ENCODE data around the gene ZNG1F. TPM values are rescaled to one million over a fixed set of nuclear protein-coding genes. Genes with fewer than 3 reads are reported as not detected.
"Not testable (repeated sequence)": the region's sequence is repeated elsewhere in the genome, so short reads cannot be mapped to it uniquely, and the experiment has no call there.

ZNG1F gene
- total RNA-seq = 7.0 TPM

- not testable (repeated sequence) for DNase-seq
Measured at GRCh38 chr9:41189217-41189616, at the start of gene ZNG1F. ZNG1F (minus strand) TSS chr9:41189317; CDS start chr9:41189258, 59 bp downstream.

- DNase-seq = not testable (repeated sequence)
Measured at GRCh38 chr9:41237110-41237749, 48.1 kb upstream of the ZNG1F start.

GRCh38 chr9:41236486-41237109, 47.5 kb upstream of the ZNG1F start:
- not testable (repeated sequence) for DNase-seq

DNA sequence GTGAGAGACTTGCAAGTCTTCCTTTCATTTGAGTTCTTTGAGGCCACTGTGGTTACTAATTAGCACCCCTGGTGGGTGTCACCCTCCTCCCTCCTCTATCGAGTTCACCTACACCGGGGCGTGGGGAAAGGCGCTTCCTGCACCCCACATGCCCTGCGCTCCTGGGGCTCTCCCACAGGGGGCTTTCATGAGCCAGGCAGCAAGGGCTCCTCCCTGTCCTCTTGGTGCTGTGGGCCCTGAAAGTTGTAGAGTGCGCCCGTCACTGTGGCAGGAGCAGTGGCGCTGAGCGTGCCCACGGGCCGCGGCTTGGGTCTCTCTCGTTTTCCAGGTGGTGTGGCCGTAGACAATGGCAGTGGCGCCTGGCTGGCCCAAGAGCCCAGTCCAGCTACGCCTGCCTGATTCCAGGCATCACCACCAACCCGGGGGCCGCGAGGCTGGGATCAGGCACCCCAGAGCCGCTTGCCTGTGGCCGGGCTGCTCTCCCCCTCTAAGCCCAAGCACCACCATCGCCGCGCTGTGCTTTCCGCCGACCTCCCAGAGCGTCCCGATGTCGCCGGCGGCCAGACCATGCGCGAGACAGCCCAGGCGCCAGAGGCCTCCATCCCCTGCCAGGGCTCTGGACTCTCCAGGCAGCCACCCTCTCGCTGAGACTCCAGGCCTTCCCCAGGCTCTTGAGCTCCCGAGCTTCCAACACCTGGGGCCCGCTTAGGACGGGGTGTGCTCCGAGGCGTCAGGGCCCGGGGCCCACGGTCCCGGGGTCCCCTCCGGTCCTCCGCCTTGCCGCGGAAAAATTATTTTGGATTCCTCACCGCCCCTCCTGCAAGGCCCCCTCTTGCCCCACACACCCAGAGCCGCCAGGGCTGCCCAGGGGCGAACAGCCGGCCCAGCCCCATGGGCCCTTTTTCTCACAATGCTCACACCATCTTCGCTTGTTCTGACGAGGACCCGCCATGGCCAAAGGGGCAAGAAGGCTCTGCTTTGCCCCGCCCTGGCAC, 46.0 kb upstream of the ZNG1F start:
- DNase-seq = peak; percentile 2

DNA sequence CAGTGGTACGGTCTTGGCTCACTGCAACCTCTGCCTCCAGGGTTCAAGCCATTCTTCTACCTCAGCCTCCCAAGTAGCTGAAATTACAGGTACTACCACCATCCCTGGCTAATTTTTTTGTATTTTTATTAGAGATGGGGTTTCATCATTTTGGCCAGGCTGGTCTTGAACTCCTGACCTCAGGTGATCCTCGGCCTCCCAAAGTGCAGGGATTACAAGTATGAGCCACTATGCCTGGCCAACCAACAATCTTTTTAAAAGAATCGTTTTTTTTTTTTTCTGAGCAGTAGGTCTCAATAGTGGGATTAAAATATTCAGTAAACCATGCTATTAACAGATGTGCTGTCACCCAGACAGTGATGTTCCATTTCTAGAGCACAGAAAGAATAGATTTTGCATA, 45.1 kb upstream of the ZNG1F start:
- DNase-seq = not testable (repeated sequence)

DNA sequence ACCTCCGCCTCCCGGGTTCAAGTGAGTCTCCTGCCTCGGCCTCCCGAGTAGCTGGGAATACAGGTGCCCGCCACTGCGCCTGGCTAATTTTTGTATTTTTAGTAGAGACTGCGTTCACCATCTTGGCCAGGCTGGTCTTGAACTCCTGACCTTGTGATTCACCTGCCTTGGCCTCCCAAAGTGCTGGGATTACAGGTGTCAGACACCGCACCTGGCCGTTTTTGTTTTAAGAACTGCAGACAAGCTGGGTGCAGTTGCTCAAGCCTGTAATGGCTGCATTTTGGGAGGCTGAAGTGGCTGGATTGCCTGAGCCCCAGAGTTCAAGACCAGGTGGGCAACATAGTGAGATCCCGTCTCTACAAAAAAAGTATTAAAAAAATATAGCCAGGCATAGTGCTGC, 43.2 kb upstream of the ZNG1F start:
- DNase-seq = peak; percentile 1

DNA sequence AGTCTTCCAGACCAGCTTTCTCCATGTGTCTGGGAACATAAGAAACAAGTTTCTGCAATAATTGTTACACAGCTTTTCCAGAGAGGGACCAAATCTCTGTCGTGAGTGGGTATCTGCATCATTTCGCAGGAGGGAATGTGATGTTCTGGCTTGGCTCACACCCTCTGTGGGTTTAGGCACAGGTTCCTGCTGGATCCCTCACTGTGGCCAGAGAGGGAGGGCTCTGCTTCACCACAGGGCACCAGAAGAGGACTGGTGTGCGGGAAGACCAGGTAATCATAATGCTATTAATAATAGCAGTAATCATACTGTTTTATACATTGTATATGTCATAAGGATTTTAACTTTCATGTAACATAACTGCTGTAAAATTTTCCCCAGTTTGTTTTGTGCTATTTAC, 41.3 kb upstream of the ZNG1F start:
- DNase-seq = peak; percentile 3

DNA sequence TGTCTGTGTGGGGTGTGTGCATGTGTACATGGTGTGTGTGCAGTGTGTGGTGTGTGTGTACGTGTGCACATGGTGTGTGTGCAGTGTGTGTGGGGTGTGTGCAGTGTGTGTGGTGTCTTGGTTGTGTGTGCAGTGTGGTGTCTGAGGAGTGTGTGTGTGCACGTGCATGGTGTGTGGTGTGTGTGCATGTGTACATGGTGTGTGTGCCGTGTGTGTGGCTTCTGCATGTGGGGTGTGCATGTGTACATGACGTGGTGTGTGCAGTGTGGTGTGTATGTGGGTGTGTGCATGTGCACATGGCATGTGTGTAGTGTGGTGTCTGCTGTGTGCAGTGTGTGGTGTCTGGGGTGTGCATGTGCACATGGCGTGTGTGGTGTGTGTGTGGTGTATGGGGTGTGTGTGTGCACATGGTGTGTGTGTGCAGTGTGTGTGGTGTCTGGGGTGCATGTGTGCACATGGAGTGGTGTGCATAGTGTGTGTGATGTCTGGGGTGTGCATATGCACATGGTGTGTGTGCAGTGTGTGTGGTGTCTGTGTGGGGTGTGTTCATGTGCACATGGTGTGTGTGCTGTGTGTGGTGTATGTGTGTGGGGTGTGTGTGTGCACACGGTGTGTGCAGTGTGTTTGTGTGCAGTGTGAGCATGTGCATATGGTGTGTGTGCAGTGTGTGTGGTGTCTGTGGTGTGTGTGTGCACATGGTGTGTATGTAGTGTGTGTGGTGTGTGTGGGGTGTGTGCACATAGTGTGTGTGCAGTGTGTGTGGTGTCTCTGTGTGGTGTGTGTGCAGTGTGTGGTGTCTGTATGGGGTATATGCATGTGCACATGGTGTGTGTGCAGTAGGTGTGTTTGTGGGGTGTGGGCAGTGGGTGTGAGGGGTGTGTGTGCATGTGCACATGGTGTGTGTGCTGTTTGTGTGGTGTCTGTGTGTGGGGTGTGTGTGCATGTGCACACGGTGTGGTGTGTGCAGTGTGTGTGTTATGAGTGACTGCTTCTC, 40.6 kb upstream of the ZNG1F start:
- peak; percentile 5 for DNase-seq

GRCh38 chr9:41219831-41220230, 30.7 kb upstream of the ZNG1F start:
- not testable (repeated sequence) for DNase-seq

- not testable (repeated sequence) for DNase-seq
Measured at GRCh38 chr9:41188439-41188838, 678 bp downstream of the ZNG1F start.

DNA sequence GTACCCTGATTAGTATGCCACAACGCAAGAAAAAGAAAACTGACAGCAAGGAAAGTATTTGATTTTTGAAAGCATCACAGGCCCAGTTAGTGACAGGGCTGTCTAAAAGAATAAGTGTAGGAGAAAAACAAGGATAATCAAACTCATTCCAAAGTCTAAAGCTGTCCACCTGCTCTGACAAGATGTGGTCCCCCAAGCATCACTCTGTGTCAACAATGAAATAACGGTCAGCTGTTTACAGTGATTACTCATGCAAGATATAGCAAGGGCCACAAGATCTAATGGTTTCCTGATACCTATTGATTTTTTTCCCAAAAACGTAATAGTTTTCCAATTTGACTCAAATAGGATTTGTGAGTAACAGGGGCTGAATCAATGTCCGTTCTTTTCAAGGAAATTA, 14.1 kb downstream of the ZNG1F start:
- DNase-seq = not testable (repeated sequence)

- DNase-seq = not testable (repeated sequence)
Measured at GRCh38 chr9:41150116-41150515, 39.0 kb downstream of the ZNG1F start.

DNA sequence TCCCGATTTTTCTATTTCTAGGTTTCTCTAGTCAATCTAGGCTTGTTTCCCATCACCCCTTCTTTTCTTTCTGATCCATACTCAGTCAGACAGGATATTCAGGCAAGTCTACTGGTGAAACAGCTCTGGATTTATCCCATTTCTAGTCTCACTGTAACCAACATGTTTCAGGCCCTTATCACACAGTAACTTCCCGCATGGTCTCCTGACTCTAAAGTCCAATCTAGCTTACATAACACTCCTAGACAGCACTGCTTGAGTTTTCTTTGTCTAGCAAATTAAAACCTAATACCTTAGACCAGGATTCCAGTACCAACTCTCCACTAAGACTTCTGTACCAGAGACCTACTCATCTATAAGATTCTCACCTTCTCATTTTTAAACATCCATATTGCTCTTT, 47.2 kb downstream of the ZNG1F start:
- DNase-seq = not testable (repeated sequence)

DNA sequence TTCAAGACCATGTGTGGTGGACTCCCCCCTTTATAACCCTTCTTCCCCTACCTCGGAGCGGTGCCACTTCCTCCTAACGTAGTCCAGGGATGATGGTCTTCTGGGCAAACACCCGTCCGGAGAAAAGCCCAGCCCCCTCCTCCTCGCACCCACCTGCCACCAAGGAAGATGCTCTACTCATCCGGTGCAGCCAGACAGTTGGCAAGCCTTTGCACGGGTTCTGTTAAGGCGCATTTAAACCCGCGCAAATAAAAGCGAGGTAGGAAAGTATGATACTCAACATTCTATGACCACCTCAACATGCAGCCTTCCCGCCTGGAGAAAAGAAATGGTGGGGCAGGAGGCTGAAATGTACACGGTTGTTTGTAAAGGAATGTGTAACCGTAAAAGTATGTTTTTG, 60.5 kb downstream of the ZNG1F start, which contains the start of gene FOXD4L6:
FOXD4L6 (minus strand) TSS at position 101 of the 400 bp plus-strand sequence. CDS start 298 bp downstream, outside the sequence.
- DNase-seq = not testable (repeated sequence)

DNA sequence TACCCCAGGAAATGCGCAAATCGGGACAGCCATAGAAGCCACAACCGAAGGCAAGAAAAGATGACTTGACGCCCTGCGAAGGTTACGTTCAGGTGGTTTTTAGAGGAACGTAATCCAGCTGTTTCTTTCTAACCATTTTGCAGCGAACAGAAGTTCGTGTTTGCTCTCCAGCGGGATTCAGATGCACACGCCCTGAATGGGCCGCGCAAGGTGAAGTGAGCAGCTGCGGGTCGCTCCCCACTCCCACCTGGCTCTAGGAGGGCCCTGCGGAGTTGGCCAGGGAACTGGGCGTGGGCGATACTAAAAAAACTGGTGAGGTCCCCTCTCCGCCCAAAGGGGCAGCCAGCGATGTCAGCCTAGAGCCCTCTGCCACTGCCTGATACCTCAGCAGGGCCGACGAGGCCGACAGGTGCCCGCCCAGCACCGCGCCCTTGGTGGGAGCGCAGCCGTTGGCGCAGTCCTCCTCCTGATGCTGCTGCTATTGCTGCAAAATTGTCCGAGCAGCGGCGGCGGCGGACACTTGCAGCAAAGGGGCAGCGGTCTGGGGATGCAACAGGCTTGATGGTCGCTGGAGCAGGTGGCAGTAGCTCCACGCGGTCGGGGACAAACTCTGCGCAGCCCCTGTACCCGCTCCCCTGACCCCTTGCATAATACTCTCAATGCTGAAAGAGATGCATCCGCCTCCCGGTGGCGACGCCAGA, 62.2 kb downstream of the ZNG1F start:
- not testable (repeated sequence) for DNase-seq

DNA sequence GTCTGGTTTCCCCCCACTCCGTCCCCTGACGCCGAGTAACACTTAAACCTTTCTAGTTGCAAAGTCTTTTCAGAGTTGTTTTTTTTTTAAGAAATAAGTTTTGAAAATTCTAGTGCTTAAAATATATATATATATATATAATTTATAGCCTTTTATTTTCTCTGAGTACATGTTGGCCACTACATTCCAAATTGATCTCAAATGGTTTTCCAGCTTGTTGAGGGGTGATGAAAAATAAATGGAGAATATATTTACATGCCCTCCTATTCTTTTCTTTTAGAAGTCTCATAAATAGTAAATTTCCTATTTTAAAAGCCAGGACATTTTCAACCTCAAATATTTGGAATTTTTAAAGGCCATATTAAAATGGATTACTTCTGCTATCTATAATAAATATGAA, 63.2 kb downstream of the ZNG1F start:
- not testable (repeated sequence) for DNase-seq

DNA sequence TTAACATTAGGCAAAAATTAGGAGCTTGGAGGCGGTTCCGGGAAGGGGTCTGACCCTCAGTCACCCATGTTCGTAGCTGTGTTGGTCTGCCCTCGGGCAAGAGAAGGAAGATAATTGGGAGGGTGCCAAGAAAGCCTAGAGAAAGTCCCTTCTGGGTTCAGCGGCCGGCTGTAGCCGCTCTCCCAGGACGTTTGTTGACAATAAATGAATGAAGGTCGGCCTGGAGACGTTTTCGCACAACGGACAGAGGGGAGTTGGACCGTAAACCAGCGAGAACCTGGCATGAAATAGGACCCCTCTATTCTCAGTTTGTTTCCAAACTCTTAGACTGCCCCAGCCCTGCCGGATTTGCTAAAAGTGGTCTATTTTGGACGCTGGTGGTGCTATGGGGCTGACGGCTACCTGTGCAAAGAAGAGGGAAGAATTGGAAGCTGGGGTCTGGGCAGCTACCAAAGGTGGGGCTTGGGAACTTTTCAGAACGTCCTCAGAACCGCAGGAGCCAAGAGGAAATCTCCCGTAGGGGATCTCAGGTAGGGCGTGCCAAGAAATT, 63.9 kb downstream of the ZNG1F start:
- not testable (repeated sequence) for DNase-seq

DNA sequence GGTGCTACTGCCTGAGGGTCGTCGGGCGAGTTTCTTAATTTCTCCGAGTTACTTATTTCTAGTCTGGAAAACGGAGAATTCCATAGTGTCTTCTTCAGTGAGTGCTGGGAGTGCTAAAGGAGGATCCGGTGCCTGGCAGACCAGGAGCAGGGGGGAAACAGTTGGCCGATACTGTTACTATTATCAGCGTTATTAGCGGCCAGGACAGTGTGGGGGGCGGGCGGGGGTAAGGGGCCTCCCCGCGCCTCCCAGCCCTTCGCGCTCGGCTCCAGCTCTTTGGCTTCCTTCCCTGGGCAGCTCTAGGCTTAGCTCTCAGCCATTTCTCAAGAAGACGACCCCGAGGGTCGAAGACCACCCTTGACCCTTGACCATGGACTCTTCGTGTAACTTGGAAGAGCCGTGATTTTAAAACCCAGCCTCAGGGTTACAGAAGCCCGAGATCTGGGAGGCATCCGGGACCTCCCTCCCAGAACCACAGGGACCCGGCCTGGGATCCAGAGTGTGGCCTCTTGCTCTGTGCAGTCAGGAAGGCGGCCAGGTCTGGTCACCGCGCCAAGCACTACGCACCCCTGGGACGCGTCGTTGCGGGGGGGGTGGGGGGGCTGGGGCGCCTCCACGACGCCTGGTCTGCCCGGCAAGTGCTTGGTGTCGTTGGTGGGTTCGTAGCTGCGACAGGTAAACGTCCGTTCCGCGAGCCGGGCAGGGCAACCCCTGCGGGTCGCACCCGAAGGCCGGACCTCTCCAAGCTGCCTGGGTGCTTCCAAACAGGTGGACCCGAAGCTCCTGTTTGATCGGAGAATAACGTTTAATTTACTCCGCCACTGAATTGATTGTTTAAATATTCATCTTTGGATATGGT, 64.6 kb downstream of the ZNG1F start:
- DNase-seq = not testable (repeated sequence)

DNA sequence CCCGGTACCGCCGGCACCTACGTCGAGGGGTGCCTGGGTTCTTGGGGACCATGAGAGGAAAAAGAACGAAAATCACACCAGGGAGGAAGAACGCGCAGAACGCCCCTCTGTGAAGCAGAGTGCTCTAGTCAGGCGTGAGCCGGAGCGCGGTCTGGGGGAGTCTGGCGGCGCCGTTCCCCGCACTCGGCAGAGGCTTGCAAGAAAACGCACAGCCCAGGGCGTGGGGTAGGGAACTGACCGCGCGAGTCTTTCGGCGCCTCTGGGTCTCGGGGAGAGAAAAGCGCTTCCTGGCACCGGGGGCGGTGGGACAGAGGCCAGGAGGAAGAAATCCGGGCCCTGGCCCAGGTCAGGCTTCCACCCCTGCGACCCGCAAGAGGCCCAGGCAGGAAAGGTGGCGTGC, 65.3 kb downstream of the ZNG1F start:
- DNase-seq = not testable (repeated sequence)
